ENCODE measurements around the gene PRELP.

PRELP gene

DNA sequence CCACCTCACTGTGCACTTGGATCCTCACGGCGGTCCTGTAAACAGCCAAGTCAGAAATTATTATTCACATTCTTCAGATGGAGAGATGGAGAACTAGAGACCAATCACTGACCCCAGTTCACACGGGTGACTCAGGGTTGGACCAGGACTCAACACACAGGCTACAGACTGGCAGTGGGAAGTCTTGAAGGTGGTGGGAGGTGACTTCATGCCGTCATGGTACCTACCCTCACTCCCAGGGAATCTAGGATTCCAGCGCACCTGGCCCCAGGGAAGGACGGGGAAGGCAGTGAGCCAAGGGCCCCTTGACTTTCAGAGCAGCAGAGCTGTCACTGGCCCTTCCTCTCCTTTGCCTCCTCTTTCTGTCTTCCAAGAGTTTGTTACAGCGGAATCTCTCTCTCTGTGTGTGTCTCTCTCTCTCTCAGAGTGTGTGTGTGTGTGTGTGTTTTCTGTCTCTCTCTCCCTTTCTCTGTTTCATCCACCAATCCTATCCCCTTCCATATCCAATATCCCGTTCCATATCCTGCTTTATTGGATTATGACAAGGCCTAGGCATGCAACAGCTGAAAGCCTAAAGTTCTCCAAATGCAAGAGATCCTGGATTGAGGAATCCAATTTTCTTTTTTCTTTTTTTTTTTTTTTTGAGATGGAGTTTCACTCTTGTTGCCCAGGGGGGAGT, 30.1 kb downstream of the PRELP start:
- DNase-seq (ENCODE audit: extremely low read depth, low read depth) = no peak
- TF ChIP-seq, protein P1, sequence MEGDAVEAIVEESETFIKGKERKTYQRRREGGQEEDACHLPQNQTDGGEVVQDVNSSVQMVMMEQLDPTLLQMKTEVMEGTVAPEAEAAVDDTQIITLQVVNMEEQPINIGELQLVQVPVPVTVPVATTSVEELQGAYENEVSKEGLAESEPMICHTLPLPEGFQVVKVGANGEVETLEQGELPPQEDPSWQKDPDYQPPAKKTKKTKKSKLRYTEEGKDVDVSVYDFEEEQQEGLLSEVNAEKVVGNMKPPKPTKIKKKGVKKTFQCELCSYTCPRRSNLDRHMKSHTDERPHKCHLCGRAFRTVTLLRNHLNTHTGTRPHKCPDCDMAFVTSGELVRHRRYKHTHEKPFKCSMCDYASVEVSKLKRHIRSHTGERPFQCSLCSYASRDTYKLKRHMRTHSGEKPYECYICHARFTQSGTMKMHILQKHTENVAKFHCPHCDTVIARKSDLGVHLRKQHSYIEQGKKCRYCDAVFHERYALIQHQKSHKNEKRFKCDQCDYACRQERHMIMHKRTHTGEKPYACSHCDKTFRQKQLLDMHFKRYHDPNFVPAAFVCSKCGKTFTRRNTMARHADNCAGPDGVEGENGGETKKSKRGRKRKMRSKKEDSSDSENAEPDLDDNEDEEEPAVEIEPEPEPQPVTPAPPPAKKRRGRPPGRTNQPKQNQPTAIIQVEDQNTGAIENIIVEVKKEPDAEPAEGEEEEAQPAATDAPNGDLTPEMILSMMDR (IDR thresholded peaks at IDR 0.05; ENCODE audit: low read depth, low read length) = no peak

DNA sequence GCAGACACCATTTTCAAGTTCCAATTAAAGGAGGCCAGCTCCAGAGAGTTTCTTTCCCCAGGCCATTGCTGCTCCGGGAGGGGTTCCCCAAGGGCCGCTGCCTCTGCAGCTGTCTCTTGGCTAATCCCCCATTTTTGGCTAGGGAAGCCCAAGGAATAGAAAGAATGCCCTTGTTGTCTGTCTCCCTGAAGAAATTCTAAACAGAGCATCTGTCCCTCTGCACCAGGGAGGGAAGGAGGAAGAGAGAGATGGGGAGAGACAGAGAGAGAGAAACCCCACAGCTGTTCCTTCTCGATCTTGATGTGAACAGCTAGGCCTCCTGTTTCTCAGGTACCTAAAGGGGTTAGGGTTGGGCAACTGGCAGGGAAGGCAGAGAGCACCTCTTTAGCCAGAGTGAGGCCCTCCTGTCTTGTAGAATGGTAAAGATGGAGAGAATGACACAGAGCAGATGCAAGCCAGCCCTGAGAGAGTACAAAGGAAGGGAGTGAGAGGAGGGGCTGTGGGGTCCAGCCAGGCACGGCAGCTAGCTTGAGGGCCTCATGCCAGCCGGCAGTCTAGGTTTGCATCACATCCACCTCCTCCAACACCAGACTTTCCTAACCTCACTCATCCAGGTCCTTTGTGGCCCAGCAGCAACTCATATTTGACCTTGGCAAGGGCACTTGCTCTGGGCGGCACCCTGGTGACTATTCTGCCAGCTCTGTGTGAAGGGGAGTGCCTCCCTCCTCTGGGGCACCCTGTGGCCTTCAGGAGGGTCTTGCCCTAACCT, 31.4 kb downstream of the PRELP start:
- TF ChIP-seq, protein P1 (IDR thresholded peaks at IDR 0.05; ENCODE audit: low read depth, low read length) = no peak
- DNase-seq (ENCODE audit: extremely low read depth, low read depth) = no peak

DNA sequence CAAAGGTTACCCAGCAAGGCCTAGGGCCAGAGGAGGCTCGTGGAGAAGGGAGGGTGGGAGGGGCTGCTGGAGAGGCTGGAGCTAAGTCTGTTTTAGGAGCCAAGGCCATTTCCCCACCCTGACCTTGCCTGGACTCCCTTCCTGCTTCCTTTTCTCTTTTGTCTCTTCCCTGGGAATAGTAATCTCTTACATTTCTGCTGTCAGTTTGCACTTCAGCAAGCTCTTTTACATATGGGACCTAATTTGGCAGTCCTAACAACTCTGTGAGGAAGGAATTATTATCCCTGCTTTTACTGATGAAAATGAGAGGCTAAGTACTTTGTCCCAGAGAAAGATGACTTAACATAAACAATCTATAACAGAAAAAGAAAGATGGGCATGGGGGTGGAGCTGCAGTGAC, 32.2 kb downstream of the PRELP start:
- no peak for DNase-seq (ENCODE audit: extremely low read depth, low read depth)
- TF ChIP-seq, protein P1 (IDR thresholded peaks at IDR 0.05; ENCODE audit: low read depth, low read length) = no peak

DNA sequence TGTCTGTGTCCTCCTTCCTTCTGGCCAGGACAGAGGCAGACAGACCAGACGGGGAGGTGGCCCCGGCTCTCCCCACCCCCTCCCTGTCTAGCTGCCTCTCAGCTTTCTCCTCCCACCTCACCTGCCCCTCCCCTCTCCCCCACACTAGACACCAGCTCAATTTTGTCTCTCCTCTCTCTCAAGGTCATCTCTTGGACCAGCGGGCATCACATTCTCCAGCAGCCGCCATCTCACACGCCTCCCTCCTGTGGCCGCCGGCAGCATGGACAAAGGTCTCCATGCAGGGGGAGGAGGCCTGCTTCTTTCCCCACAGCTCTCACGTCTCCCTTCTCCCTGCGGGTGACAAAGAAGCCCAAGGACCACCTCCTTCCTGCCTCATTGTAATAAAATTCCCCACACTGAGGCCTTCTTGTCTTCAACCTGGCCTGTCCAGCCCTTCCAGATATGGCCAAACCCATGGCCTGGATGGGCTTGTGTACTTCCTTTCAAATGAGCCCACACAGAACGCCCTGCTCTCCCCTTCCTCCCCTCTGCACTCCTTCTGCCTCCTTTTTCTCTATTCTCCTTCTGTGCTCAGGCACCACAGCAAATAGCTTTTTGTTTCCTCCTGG, 33.0 kb downstream of the PRELP start:
- TF ChIP-seq, protein P1 (IDR thresholded peaks at IDR 0.05; ENCODE audit: low read depth, low read length) = no peak

DNA sequence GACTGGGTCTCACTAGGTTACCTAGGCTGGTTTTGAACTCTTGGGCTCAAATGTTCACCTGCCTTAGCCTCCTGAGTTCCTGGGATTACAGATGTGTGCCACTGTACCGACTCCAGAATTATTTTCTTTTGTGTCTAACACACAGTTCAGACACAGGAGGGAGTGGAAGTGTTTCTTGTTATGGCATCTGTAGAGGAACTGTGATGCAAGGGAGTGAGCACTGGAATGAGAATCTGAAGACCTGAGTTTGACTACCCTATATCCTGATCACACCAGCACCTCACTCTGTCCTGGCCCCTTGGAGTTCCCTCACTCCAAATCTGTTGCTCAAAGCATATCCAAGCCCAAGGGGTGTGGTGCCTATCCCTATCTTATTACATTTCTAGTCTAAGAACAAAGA, 33.5 kb downstream of the PRELP start:
- no peak for DNase-seq (ENCODE audit: extremely low read depth, low read depth)
- TF ChIP-seq, protein P1 (IDR thresholded peaks at IDR 0.05; ENCODE audit: low read depth, low read length) = no peak; the same call in 1 of the 2 replicates

More for the DNA sequence above, 33.0 kb downstream of the PRELP start:
- DNase-seq (ENCODE audit: extremely low read depth, low read depth) = no peak

DNA sequence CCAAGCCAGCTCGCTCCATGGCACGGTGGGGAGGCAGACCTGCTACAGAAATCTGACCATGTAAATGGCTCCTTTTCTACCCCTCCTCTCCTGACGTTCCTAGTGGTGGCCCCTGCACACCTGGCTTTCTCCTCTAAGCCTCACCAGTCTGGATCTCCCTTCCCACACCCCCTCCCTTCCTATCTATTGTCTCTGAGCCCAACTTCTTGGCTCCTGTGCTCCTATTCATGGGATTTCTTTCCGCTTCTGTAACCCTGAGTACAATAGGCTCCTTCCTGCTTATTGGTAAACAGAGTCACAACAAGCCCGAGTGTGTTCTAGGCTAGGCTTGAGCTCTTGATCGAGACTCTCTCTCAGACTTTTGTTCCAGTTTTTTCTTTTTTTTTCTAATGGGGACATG, 35.9 kb downstream of the PRELP start:
- DNase-seq (ENCODE audit: extremely low read depth, low read depth) = no peak
- TF ChIP-seq, protein P1 (IDR thresholded peaks at IDR 0.05; ENCODE audit: low read depth, low read length) = no peak

DNA sequence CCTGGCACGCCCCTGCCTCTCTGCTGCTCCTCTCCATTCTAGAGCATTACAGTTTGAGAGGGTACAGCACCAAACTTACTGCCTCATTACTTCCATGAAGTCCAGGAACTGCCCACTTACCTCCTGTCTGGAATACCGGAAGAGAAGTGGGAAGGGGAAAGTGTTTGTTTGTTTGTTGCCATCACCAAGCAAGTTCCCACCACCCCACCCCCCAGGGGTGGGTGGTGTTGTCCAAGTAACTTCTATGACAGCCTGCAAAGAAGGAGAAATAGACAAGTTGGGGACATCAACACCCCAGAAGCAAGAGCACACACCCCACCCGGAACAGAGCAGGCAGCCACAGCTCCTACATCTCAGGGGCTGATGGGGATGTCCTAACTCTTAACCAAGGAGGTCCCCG, 36.3 kb downstream of the PRELP start:
- no peak for DNase-seq (ENCODE audit: extremely low read depth, low read depth)
- TF ChIP-seq, protein P1 (IDR thresholded peaks at IDR 0.05; ENCODE audit: low read depth, low read length) = no peak
